Mesodermal cell (in vitro differentiated cells): Measurements from ENCODE around the gene TMEM200A.

ENCODE experiments used
- H3K27ac ChIP-seq: 2 replicates; pipeline ENCODE4 v1.7.0; 2013; ENCODE audit warnings: mild to moderate bottlenecking, low read depth, low read length, moderate library complexity; ENCODE audit not compliant: severe bottlenecking
- H3K36me3 ChIP-seq: 2 replicates; pipeline ENCODE4 v1.7.1; 2013; ENCODE audit warnings: mild to moderate bottlenecking, low read length, moderate library complexity; ENCODE audit not compliant: control insufficient read depth, insufficient read depth
- H3K4me1 ChIP-seq: one replicate; pipeline ENCODE4 v1.7.1; 2013; ENCODE audit warnings: mild to moderate bottlenecking, low read length; ENCODE audit not compliant: insufficient read depth, control insufficient read depth, poor library complexity, severe bottlenecking
- H3K4me3 ChIP-seq: 2 replicates; pipeline ENCODE4 v1.7.0; 2013; ENCODE audit warnings: low read length, control low read depth, mild to moderate bottlenecking; ENCODE audit not compliant: insufficient read depth, poor library complexity, severe bottlenecking; ENCODE audit errors: extremely low read depth
- H3K9me3 ChIP-seq: 2 replicates; pipeline ENCODE4 v1.7.1; 2013; ENCODE audit warnings: mild to moderate bottlenecking, low read length, moderate library complexity; ENCODE audit not compliant: control insufficient read depth
- WGBS, 2 experiments: methylation state at CpG; one replicate each; pipeline ENCODE4 v1.1.5; 2013; ENCODE audit warnings: missing lambda C conversion rate in 2 of 2; ENCODE audit not compliant: insufficient coverage in 2 of 2; 5-methylcytosine and 5-hydroxymethylcytosine counted together

Gene TMEM200A

DNA sequence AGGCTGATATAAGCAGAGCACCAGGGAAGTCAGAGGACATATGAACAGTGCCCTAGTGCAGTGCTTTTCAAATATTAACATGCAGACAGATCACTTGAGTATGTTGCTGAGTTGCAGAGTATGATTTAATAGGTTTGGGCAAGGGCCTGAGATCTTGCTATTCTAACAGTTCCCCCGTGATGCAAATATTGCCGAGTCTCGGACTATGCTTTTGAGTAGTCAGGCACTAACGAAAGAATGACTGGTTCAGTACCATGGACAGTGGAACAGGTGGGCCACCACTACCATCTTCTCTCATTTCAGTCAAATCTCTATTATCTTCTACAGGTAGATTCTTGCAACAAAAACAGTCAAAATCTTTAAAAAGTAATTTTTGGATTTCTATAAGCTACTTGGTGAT, 3.7 kb upstream of the TMEM200A start:
- Histone ChIP-seq H3K4me3 (no peak overlapping the region), H3K36me3 (no peaks in the 10 kb centered on the region), H3K9me3 (no peaks in the 10 kb centered on the region), H3K27ac (no peak overlapping the region), H3K4me1 (no peaks in the 10 kb centered on the region)
- WGBS, 2 experiments, result 76 to 79% methylated on average over 3 to 4 of the region's 4 CpGs

DNA sequence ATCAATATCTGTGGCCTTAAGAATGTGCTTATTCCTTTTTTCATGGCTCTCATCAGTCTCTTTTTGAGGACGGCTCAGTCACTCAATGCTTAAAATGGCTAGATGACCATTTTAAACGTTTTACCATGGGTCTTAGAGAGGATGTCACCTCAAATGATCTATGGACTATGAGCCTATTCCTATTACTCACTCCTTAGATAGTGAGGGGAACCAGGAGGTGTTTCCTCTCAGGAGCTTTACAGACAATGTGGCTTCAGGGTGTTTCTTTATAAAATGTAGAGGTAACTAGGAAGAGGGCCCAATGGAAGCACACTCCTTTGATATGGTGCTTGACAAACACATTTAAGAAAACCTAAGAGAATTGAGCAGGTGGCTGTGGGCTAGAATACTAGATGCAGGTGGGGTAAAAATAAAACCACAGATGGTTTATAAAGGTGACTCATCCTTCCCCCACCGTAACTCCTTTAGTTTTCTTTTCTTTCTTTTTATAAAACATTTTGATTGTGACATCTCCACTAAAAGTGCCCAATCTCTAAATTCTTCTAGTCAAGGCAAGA, 1.5 kb upstream of the TMEM200A start:
- Histone ChIP-seq H3K36me3 (no peaks in the 10 kb centered on the region), H3K4me3 (peak overlapping the region; percentile 71), H3K4me1 (no peaks in the 10 kb centered on the region), H3K27ac (no peak overlapping the region), H3K9me3 (no peaks in the 10 kb centered on the region)
- WGBS, 2 experiments, result 20 to 80% methylated on average over 1 of the region's 3 CpGs

DNA sequence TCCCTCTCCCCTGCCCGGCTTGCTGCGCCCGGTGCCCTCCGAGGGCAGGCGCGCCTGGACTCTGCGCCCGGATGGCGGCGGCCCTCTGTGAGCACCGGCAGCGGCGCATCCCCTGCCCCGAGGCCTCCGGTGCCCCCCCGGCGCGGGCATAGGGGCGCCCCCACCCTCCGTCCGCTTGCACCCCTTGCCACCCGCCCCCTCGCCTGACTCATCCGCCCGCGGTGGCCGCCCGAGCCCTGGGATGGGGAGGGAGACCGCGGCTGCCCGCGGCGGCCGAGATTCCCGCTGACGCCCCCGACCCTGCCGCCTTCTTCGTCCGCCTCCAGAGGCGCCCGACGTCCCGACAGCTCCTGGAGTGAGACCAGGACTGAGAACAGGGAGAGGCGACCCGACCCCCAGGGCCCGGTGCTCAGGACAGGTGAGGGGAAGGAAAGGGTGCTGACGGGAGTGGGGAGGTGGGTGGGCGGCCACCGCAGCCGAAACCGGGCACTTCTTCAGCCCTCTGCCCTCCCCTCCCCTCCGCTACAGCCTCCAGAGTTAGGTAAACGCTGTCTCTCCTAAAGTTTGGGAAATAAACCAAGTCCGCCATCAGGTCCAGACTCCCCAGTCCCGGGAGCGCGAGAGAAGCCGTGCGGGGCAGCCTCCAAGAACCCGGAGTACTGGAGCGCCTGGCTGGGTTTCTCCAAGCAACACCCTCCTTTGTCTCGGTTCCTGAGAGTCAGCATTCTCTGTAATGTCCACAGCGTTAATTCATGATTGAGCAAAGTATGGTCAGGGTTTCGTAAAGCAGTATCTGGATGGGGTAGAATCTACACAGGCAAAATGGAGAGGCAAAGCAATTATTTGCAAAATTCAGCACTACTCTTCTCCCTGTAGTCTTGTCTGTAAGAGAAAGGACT, 539 bp downstream of the TMEM200A start:
- WGBS, 2 experiments, result 0 to 1% methylated on average over 21 to 41 of the region's 65 CpGs
- H3K36me3 ChIP-seq, result no peaks in the 10 kb centered on the region
- no peaks in the 10 kb centered on the region for H3K9me3 ChIP-seq
- no peaks in the 10 kb centered on the region for H3K4me1 ChIP-seq
- H3K27ac ChIP-seq, result peak overlapping the region; percentile 18
- H3K4me3 ChIP-seq, result peak overlapping the region; percentile 71

DNA sequence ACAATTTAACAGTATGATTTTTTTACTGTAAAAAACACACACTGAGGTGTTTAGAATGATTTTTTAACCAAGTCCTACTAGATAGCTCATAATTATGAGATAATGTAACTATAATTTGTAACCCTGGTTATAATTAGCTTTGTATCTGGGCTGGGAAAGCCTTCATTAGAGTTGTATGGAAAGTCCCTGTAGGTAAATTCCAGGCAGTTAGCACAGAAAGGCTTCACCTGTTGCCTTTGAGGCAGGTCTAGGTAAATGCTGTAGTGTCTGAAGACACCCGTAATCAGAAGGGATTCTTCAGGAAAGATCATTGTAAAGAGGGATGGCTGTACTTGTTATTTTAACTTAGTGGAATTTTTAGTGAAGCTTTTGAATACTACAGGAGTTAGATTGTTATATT, 1.9 kb downstream of the TMEM200A start:
- no peak overlapping the region for H3K4me3 ChIP-seq
- no peak overlapping the region for H3K27ac ChIP-seq
- H3K36me3 ChIP-seq, result no peaks in the 10 kb centered on the region
- 100% methylated on average over 1 of the region's 1 CpG for WGBS, 2 experiments
- H3K4me1 ChIP-seq, result no peaks in the 10 kb centered on the region
- no peaks in the 10 kb centered on the region for H3K9me3 ChIP-seq

DNA sequence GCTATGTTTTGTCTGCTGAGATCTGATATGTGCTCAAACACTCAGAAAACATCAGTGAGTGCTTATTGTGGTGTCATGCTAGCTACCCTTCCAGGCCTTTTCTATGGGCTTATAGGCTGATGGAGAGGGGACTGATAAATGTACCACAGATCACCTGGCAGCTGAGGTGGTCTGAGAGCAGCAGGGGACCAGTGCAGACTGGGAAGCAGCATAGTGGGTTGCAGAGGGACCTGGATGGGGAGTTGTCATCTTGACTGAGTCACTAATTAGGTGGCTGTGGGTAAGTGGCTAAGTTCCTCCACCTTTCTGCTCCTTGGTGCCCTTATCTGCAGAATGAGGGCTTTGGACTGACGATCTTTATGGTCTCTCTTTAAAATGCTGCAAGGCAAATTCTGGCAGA, 2.8 kb downstream of the TMEM200A start:
- Histone ChIP-seq H3K4me1 (no peaks in the 10 kb centered on the region), H3K9me3 (no peaks in the 10 kb centered on the region), H3K4me3 (no peak overlapping the region), H3K27ac (no peak overlapping the region), H3K36me3 (no peaks in the 10 kb centered on the region)
- 50 to 88% methylated on average over 1 of the region's 1 CpG for WGBS, 2 experiments

DNA sequence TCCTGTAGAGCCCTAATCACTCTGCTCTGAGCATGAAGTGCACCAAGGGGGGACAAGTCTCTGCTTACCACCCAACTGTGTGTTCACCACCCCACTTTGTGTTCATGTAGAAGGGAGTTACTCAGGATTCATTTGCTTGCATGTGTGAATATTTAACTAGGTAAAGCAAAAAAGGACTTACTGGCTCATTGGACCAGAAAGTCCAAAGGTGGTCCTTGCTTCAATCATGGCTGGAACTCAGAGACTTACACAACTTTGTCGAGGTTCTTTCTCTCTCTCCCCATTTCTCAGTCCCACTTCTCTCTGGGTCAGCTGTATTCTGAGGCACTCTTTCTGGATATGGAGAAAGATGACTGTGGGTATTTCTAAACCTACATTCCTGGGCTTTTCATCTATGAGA, 4.0 kb downstream of the TMEM200A start:
- Histone ChIP-seq H3K4me1 (no peaks in the 10 kb centered on the region), H3K36me3 (no peaks in the 10 kb centered on the region), H3K27ac (no peak overlapping the region), H3K9me3 (no peaks in the 10 kb centered on the region), H3K4me3 (no peak overlapping the region)
- WGBS, 2 experiments, result no CpG with 5 or more reads among the region's 1 CpG

DNA sequence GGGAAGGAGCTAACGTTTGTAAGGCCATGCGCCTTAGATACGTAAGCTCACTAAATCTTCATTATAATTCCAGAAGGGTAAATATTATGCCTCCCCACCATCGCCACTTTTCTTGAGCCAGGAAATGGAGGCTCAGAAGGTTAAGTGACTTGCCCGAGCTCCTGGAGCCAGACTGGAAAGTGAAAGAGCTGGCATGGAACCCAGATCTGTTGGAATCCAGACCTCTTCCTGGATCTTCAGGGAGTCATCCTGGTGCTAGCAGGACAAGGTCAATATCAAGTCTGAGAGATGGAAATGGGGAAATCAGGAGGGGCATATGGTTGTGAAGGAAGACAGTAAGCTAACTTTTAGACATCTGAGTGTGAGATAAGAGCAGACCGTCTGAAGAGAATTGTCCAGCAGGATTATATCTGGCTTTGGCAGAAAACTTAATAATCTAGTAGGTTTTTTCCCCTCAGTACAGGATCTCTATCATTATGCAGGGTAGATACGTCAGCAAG, 6.2 kb downstream of the TMEM200A start:
- WGBS, 2 experiments, result 83 to 90% methylated on average over 3 to 5 of the region's 7 CpGs
- Histone ChIP-seq H3K36me3 (no peaks in the 10 kb centered on the region), H3K27ac (no peak overlapping the region), H3K9me3 (no peaks in the 10 kb centered on the region), H3K4me1 (no peaks in the 10 kb centered on the region), H3K4me3 (no peak overlapping the region)

DNA sequence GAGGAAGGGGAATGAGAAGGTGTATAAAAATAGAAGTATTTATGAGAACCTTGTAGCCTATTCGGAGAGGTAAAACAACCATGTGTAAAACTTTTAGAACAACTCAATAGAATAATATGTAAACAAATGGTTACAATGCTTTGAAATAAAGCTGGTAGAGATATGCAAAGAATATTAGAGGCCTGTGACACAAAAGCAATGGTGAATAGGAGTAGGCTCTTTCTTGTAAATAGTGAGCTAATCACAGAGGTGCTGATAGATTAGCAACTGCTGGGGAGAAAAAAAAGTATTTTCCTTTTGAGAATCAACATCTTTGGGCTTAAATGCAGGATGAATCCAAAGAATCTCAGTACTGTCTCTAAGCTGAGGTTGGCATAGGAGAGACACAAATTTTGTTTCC, 7.0 kb downstream of the TMEM200A start:
- Histone ChIP-seq H3K27ac (no peak overlapping the region), H3K4me1 (no peaks in the 10 kb centered on the region), H3K9me3 (no peaks in the 10 kb centered on the region), H3K36me3 (no peaks in the 10 kb centered on the region), H3K4me3 (no peak overlapping the region)
- WGBS, 2 experiments, result no CpG with 5 or more reads among the region's 1 CpG

DNA sequence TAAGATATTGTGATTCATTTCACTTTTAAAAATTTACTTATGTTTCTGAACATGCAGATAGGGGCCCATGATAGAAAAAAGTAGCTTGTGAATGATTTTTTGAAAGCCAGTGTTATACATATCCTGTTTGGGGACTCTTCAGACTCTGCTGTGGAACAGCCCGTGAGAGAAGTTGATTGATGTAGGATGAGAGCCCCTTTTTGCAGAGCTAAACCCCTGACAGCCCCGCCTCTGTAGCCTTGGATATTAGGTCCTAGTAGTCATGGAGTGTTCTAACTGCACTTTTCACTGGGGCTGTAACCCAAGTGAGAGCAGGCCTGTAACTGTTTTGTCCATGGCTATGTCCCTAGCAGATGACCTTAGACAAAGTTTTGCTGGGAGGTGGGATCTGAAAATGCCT, 8.2 kb downstream of the TMEM200A start:
- Histone ChIP-seq H3K36me3 (no peaks in the 10 kb centered on the region), H3K4me3 (no peak overlapping the region), H3K9me3 (no peaks in the 10 kb centered on the region), H3K4me1 (no peaks in the 10 kb centered on the region), H3K27ac (no peak overlapping the region)
- WGBS, 2 experiments, result 56 to 82% methylated on average over 2 of the region's 2 CpGs

DNA sequence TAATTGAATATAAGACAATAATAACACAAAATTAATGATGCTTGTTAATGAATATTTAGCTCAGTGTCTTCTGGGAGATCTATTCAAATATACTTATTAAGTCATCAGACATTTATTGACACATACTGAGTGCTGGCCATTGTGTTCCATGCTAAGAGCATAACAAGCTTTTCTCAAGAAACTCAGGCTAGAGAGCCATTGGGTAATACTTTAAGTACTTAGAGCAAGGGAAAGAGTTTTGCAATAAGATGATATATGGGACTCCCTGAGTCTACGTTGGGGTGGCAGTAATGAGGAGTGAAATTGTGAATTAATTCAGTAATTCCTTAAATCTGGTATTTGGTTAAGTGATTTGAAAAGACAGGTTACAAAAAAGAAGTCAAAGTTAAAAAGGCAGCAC, 11.1 kb downstream of the TMEM200A start:
- 50 to 62% methylated on average over 1 of the region's 1 CpG for WGBS, 2 experiments
- H3K27ac ChIP-seq, result no peak overlapping the region
- no peak overlapping the region for H3K4me3 ChIP-seq
- no peaks in the 10 kb centered on the region for H3K4me1 ChIP-seq
- H3K36me3 ChIP-seq, result no peaks in the 10 kb centered on the region
- H3K9me3 ChIP-seq, result no peaks in the 10 kb centered on the region

DNA sequence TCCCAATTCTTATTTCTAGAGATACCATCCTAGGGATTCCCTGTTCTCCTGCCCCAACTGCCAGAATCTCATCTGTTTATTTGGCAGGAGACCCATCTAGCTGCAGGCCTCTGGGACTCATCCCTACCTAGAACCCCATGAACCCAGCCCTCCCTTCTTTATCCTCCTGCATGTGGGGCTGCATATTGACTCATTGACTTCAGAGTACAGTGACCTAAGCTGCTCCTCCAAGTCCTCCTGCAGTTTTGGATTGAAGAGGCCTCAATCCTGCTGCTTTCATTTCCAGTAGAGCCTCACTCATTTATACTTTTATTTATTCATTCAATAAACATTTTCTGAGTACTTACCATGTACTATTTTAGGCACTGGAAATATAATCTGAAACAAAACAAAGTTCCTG, 11.6 kb downstream of the TMEM200A start:
- Histone ChIP-seq H3K4me3 (no peak overlapping the region), H3K9me3 (no peaks in the 10 kb centered on the region), H3K36me3 (no peaks in the 10 kb centered on the region), H3K4me1 (no peaks in the 10 kb centered on the region), H3K27ac (no peak overlapping the region)
